ENCODE data around the gene HNF1A.

HNF1A gene

DNA sequence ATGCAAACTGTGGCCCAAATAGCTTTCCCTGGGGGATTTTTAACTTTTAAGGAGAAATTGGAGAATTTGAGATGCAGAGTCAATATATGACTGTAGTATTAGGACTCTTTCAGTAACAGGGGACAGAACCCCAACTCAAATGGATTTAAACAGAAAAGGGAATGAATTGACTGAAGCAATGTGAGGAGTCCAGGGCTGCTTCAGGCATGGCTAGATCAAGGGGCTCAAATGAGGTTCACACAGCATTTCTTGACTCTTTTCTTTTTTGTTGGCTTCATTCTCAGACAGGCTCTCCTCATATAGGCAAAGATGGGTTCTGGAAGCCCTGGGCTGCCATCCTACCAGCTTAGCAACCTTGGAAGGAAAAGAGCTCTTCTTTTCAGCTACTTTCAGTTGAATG is 13.6 kb downstream of the HNF1A start:
- TF ChIP-seq, protein P1, sequence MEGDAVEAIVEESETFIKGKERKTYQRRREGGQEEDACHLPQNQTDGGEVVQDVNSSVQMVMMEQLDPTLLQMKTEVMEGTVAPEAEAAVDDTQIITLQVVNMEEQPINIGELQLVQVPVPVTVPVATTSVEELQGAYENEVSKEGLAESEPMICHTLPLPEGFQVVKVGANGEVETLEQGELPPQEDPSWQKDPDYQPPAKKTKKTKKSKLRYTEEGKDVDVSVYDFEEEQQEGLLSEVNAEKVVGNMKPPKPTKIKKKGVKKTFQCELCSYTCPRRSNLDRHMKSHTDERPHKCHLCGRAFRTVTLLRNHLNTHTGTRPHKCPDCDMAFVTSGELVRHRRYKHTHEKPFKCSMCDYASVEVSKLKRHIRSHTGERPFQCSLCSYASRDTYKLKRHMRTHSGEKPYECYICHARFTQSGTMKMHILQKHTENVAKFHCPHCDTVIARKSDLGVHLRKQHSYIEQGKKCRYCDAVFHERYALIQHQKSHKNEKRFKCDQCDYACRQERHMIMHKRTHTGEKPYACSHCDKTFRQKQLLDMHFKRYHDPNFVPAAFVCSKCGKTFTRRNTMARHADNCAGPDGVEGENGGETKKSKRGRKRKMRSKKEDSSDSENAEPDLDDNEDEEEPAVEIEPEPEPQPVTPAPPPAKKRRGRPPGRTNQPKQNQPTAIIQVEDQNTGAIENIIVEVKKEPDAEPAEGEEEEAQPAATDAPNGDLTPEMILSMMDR (IDR thresholded peaks at IDR 0.05; ENCODE audit: poor library complexity, severe bottlenecking) = no peak
- no peaks in the 10 kb centered on the region for H3K36me3 ChIP-seq (ENCODE audit: low read depth)
- no peak overlapping the region for H3K27ac ChIP-seq (ENCODE audit: poor library complexity, severe bottlenecking)
- no peaks in the 10 kb centered on the region for H3K9me3 ChIP-seq (ENCODE audit: severe bottlenecking)
- DNase-seq (ENCODE audit: low spot score) (no peak), ATAC-seq (ENCODE audit: low read depth) (no peak)
- H3K27me3 ChIP-seq (ENCODE audit: insufficient read depth, poor library complexity, severe bottlenecking) = peaks cover 5% of the 10 kb centered on the region
- no peaks in the 10 kb centered on the region for H3K4me1 ChIP-seq (ENCODE audit: insufficient read depth, poor library complexity, severe bottlenecking)
- H3K4me3 ChIP-seq (ENCODE audit: severe bottlenecking) = no peak overlapping the region

DNA sequence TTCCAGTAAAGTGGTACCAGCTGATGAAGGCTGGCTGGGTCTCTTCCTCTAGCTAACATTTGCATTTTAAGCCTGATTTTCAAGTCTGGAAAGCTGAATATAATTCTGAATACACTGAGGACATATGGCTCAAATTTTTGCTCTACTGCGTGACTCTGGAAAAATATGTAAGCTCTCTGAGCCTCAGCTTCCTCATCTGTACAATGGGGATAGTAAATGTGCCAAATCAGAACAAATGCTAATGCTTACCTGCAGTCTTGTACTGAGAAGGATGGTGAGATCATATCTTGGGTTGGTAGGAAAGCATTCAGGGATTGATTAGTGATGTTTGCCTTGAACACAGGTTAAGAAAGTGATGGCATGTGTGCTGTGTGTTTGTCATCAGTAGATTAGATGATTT is 14.6 kb downstream of the HNF1A start:
- H3K27ac ChIP-seq (ENCODE audit: poor library complexity, severe bottlenecking) = no peak overlapping the region
- no peaks in the 10 kb centered on the region for H3K36me3 ChIP-seq (ENCODE audit: low read depth)
- H3K4me1 ChIP-seq (ENCODE audit: insufficient read depth, poor library complexity, severe bottlenecking) = no peaks in the 10 kb centered on the region

DNA sequence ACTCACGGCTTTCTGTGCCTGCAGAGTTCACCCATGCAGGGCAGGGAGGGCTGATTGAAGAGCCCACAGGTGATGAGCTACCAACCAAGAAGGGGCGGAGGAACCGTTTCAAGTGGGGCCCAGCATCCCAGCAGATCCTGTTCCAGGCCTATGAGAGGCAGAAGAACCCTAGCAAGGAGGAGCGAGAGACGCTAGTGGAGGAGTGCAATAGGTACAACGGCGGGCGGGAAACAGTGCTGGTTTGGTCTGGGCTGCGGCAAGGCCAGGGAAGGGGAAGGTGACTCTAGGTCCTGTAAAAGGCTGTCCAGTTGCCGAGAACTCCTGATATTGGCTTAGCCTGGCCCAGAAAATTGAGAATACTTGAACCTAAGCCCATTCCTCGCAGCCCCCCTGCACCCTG is 15.2 kb downstream of the HNF1A start:
- no peaks in the 10 kb centered on the region for H3K4me1 ChIP-seq (ENCODE audit: insufficient read depth, poor library complexity, severe bottlenecking)

More for the DNA sequence above, 14.6 kb downstream of the HNF1A start:
- no peak overlapping the region for H3K4me3 ChIP-seq (ENCODE audit: severe bottlenecking)
- peaks cover 5% of the 10 kb centered on the region for H3K27me3 ChIP-seq (ENCODE audit: insufficient read depth, poor library complexity, severe bottlenecking)
- TF ChIP-seq, protein P1 (IDR thresholded peaks at IDR 0.05; ENCODE audit: poor library complexity, severe bottlenecking) = no peak
- no peaks in the 10 kb centered on the region for H3K9me3 ChIP-seq (ENCODE audit: severe bottlenecking)
- ATAC-seq (ENCODE audit: low read depth) (no peak), DNase-seq (ENCODE audit: low spot score) (no peak)

DNA sequence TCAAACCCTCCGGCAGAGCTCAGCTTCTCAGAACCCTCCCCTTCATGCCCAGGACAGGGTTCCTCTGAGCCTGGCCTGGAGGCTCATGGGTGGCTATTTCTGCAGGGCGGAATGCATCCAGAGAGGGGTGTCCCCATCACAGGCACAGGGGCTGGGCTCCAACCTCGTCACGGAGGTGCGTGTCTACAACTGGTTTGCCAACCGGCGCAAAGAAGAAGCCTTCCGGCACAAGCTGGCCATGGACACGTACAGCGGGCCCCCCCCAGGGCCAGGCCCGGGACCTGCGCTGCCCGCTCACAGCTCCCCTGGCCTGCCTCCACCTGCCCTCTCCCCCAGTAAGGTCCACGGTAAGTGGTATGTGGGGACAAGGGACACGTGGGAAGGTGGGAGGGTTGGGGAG is 15.7 kb downstream of the HNF1A start:
- DNase-seq (ENCODE audit: low spot score) = no peak
- TF ChIP-seq, protein P1 (IDR thresholded peaks at IDR 0.05; ENCODE audit: poor library complexity, severe bottlenecking) = no peak
- H3K36me3 ChIP-seq (ENCODE audit: low read depth) = no peaks in the 10 kb centered on the region
- H3K4me1 ChIP-seq (ENCODE audit: insufficient read depth, poor library complexity, severe bottlenecking) = no peaks in the 10 kb centered on the region
- H3K27ac ChIP-seq (ENCODE audit: poor library complexity, severe bottlenecking) = no peak overlapping the region
- no peak for ATAC-seq (ENCODE audit: low read depth)
- no peak overlapping the region for H3K4me3 ChIP-seq (ENCODE audit: severe bottlenecking)
- peaks cover 5% of the 10 kb centered on the region for H3K27me3 ChIP-seq (ENCODE audit: insufficient read depth, poor library complexity, severe bottlenecking)
- no peaks in the 10 kb centered on the region for H3K9me3 ChIP-seq (ENCODE audit: severe bottlenecking)

More for the DNA sequence above, 15.2 kb downstream of the HNF1A start:
- Histone ChIP-seq H3K27me3 (ENCODE audit: insufficient read depth, poor library complexity, severe bottlenecking) (peaks cover 5% of the 10 kb centered on the region), H3K27ac (ENCODE audit: poor library complexity, severe bottlenecking) (no peak overlapping the region), H3K36me3 (ENCODE audit: low read depth) (no peaks in the 10 kb centered on the region), H3K4me3 (ENCODE audit: severe bottlenecking) (no peak overlapping the region), H3K9me3 (ENCODE audit: severe bottlenecking) (no peaks in the 10 kb centered on the region)
- TF ChIP-seq, protein P1 (IDR thresholded peaks at IDR 0.05; ENCODE audit: poor library complexity, severe bottlenecking) = no peak
- ATAC-seq (ENCODE audit: low read depth) (no peak), DNase-seq (ENCODE audit: low spot score) (no peak)

DNA sequence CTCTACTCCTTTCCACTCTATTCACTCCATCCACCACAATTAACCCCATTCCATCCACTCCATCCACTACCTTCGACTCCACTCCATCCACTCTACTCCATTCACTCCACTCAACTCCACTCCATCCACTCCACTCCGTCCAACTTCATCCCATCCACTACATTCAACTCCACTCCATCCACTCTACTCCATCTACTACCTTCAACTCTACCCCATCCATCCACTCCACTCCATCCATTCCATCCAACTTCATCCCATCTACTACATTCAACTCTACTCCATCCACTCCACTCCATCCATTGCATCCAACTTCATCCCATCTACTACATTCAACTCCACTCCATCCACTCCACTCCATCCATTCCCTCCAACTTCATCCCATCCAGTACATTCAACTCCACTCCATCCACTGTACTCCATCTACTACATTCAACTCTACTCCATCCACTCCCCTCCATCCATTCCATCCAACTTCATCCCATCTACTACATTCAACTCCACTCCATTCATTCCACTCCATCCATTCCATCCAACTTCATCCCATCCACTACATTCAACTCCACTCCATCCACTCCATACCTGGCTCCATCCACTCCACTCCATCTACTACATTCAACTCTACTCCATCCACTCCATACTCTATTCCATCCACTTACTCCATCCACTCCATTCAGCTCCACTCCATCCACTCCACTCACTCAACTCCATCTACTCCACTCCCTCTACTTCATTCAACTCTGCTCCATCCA is 16.4 kb downstream of the HNF1A start:
- no peaks in the 10 kb centered on the region for H3K9me3 ChIP-seq (ENCODE audit: severe bottlenecking)
- ATAC-seq (ENCODE audit: low read depth) = no peak
- TF ChIP-seq, protein P1 (IDR thresholded peaks at IDR 0.05; ENCODE audit: poor library complexity, severe bottlenecking) = no peak

More for the DNA sequence above, 16.4 kb downstream of the HNF1A start:
- Histone ChIP-seq H3K36me3 (ENCODE audit: low read depth) (no peaks in the 10 kb centered on the region), H3K4me1 (ENCODE audit: insufficient read depth, poor library complexity, severe bottlenecking) (no peaks in the 10 kb centered on the region), H3K27me3 (ENCODE audit: insufficient read depth, poor library complexity, severe bottlenecking) (peaks cover 5% of the 10 kb centered on the region), H3K4me3 (ENCODE audit: severe bottlenecking) (no peak overlapping the region), H3K27ac (ENCODE audit: poor library complexity, severe bottlenecking) (no peak overlapping the region)
- no peak for DNase-seq (ENCODE audit: low spot score)
